ENCODE results near the gene GPHN. TPM values are rescaled to one million over a fixed set of nuclear protein-coding genes. Genes with fewer than 3 reads are reported as not detected.

Gene GPHN
- total and polyA plus RNA-seq, 2 of the 8 experiments (the other 6 are each of a cell fraction or from before 2014, with no cell fraction given): 6.0 to 16.0 TPM

GRCh38 chr14:67056684-67057083 is 548.7 kb downstream of the GPHN start (continued):
- TF ChIP-seq HDAC6 (IDR thresholded peaks at IDR 0.05; ENCODE audit: low read depth, low read length) (no peak), SAP30 (IDR thresholded peaks at IDR 0.05; ENCODE audit: insufficient read depth, insufficient replicate concordance, low read length) (no peak), SIX5 (IDR thresholded peaks at IDR 0.05; ENCODE audit: low read depth, low read length) (no peak)

Data from H1 (cell line).